ENCODE results near the gene N4BP3. TPM values are rescaled to one million over a fixed set of nuclear protein-coding genes. Genes with fewer than 3 reads are reported as not detected.
A peak's percentile ranks its signal among the peaks of the same experiment; 100 is the strongest.
"Not testable (repeated sequence)": the region's sequence is repeated elsewhere in the genome, so short reads cannot be mapped to it uniquely, and the experiment has no call there.

Gene N4BP3
- total RNA-seq, 1 donor from 2014 or later = 1.3 TPM

DNA sequence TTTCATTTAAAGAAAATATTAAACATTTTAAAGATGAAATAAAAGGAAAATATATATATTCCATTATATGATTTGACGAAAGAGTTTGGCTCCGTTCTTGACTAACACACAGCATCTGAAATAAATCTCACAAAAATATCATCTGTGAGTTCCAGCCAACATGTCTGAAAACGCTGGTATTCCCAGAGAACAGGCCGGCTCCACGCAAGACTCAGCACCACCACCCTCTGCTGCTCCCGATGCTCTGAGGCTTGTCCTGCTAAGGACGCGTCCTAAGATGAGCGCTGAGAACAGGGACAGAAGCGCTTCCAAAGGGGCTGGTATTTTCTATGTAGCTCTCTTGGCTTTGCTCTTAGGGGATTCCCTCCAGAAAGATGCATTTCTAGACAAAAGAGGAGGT is 40.6 kb upstream of the N4BP3 start:
- no peak for TF ChIP-seq CTCF (conservative IDR thresholded peaks at IDR 0.05)
- peaks cover 20% of the 10 kb centered on the region for H3K4me1 Mint-ChIP-seq
- H3K27ac Mint-ChIP-seq (ENCODE audit: unreplicated experiment) = no peak overlapping the region

DNA sequence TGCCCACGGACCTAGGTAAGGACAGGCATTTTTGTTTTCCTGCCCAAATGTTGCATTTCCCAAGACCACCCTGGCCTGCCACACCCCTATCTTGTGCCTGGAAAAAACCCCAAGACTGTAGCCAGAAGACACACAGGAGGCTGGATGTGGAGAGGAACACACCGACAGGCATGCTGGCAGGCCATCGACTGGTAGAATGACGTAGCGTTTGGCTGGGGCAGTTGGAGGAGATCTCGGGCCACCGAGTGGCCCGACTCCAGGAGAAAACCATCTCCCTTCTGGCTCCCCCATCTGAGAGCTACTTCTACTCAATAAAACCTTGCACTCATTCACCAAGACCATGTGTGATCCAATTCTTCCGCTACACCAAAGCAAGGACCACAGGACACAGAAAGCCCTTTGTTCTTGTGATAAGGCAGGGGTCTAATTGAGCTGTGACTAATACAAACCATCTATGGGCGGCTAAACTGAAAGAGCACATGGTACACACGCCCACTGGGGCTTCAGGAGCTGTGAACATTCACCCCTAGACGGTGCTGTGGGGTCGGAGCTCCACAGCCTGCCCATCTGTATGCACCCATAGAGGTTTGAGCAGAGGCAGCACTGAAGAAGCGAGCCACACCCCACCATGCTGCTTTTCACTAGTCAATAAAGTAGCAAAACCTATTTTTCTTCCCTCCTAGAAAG is 38.9 kb upstream of the N4BP3 start:
- TF ChIP-seq CTCF (conservative IDR thresholded peaks at IDR 0.05) = no peak
- Mint-ChIP-seq H3K9me3 (no peaks in the 10 kb centered on the region), H3K4me3 (no peak overlapping the region), H3K27ac (ENCODE audit: unreplicated experiment) (peak overlapping the region; percentile 80), H3K4me1 (peaks cover 15% of the 10 kb centered on the region), H3K36me3 (ENCODE audit: low read depth) (no peaks in the 10 kb centered on the region), H3K27me3 (ENCODE audit: low read depth) (peaks cover 4% of the 10 kb centered on the region)
- DNase-seq (ENCODE audit: low read depth, low spot score) = peak; percentile 18

More for the DNA sequence above, 40.6 kb upstream of the N4BP3 start:
- no peak for DNase-seq (ENCODE audit: low read depth, low spot score)
- H3K9me3 Mint-ChIP-seq = no peaks in the 10 kb centered on the region
- no peaks in the 10 kb centered on the region for H3K36me3 Mint-ChIP-seq (ENCODE audit: low read depth)
- H3K4me3 Mint-ChIP-seq = no peak overlapping the region
- peaks cover 4% of the 10 kb centered on the region for H3K27me3 Mint-ChIP-seq (ENCODE audit: low read depth)

DNA sequence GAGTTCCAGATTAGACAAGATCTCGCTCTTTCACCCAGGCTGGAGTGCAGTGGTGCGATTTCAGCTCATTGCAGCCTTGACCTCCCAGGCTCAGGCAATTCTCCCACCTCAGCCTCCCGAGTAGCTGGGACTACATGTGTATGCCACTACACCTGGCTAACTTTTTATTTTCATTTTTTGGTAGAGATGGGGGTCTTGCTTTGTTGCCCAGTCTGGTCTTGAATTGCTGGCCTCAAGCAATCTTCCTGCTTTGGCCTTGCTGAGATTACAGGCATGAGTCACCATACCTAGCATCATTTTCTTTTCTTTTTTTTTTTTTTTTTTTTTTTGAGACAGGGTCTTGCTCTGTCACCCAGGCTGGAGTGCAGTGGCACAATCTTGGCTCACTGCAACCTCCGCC is 36.4 kb upstream of the N4BP3 start:
- Mint-ChIP-seq H3K27me3 (ENCODE audit: low read depth) (peaks cover 10% of the 10 kb centered on the region), H3K4me1 (peaks cover 15% of the 10 kb centered on the region)
- H3K9me3 Mint-ChIP-seq; H3K27ac Mint-ChIP-seq (ENCODE audit: unreplicated experiment); H3K4me3 Mint-ChIP-seq; DNase-seq (ENCODE audit: low read depth, low spot score); H3K36me3 Mint-ChIP-seq (ENCODE audit: low read depth): not testable (repeated sequence)

GRCh38 chr5:178077751-178078150 is 35.6 kb upstream of the N4BP3 start:
- DNase-seq (ENCODE audit: low read depth, low spot score) = no peak
- Mint-ChIP-seq H3K27me3 (ENCODE audit: low read depth) (peaks cover 10% of the 10 kb centered on the region), H3K9me3 (no peaks in the 10 kb centered on the region), H3K4me1 (peaks cover 15% of the 10 kb centered on the region), H3K4me3 (no peak overlapping the region), H3K27ac (ENCODE audit: unreplicated experiment) (no peak overlapping the region), H3K36me3 (ENCODE audit: low read depth) (no peaks in the 10 kb centered on the region)
- TF ChIP-seq CTCF (conservative IDR thresholded peaks at IDR 0.05) = no peak

DNA sequence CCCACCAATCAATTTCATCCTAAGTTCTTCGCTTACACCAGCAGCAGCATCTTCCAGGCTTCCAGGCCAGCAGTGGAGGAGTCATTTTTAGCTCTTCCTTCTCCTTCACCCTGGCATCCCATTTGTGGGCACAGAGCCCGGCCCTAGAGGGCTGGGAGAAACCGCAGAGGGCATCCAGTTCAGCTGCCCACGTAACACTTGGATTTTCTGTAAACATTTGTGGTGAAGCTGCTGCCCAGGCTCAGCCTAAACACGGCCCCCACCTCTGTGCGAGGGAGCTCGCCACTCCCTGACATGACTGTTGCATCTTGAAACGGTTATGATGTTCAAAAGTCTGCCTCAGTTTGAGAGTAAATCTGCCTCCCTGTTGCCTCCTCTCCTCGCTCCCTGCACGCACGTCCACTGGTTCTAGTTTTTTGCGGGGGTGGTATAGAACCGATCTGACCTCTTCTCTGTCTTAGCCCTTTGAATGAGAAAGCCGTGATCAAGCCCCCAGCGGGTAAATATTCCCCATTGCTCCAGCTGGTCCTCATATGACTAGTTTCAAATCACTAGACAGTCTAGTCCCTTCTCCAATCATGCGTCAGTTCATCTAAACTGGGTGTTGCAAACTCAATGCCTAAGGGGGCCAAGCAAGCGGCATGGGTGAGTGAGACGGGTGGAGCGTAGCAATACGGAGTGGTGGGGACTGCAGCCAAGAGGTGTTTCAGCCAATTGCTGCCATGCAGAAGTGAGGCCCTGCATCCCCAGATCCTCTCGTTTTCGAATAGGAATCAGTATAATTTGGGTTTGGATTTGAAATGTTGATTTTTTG is 34.9 kb upstream of the N4BP3 start:
- DNase-seq (ENCODE audit: low read depth, low spot score) = no peak
- Mint-ChIP-seq H3K4me3 (no peak overlapping the region), H3K9me3 (no peaks in the 10 kb centered on the region), H3K36me3 (ENCODE audit: low read depth) (no peaks in the 10 kb centered on the region), H3K4me1 (peaks cover 15% of the 10 kb centered on the region), H3K27me3 (ENCODE audit: low read depth) (peaks cover 10% of the 10 kb centered on the region), H3K27ac (ENCODE audit: unreplicated experiment) (no peak overlapping the region)
- TF ChIP-seq CTCF (conservative IDR thresholded peaks at IDR 0.05) = no peak

DNA sequence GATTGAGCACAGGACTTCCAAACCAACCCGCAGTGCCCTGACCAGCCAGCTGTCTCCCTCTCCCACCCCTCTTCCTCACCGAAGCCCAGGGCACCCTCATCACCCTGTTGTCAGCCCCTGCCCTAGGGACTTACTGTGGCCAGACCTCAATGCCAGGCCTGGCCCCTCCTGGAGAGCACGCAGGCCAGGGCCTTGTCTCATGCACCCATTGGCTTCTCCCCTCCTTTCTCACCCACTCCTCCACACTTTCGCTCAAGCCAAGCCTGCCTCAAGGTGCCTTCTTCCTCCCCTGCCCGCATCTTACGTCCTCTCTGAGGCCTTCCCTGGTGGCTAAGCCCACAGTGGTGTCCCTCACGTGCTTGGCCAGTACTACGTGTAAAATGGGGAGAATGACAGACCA is 33.3 kb upstream of the N4BP3 start:
- Mint-ChIP-seq H3K9me3 (no peaks in the 10 kb centered on the region), H3K27ac (ENCODE audit: unreplicated experiment) (no peak overlapping the region), H3K4me3 (no peak overlapping the region), H3K4me1 (peaks cover 6% of the 10 kb centered on the region), H3K36me3 (ENCODE audit: low read depth) (no peaks in the 10 kb centered on the region), H3K27me3 (ENCODE audit: low read depth) (peaks cover 6% of the 10 kb centered on the region)
- TF ChIP-seq CTCF (conservative IDR thresholded peaks at IDR 0.05) = no peak
- DNase-seq (ENCODE audit: low read depth, low spot score) = no peak
